Astrocyte of the cerebellum (primary cell): ENCODE data around the gene PPP1R15A.
"Not testable (repeated sequence)": the region's sequence is repeated elsewhere in the genome, so short reads cannot be mapped to it uniquely, and the experiment has no call there.

ENCODE experiments used
- DNase-seq: peaks from one replicate; pipeline ENCODE4 v3.0.0-alpha.2; 2011; ENCODE audit warnings: low read depth
- H3K4me3 ChIP-seq: 2 replicates; pipeline ENCODE4 v1.5.1; 2011; ENCODE audit warnings: mild to moderate bottlenecking, low read depth, low read length, moderate library complexity
- in situ Hi-C: cut with HindIII; loops from 2 replicates; pipeline ENCODE4 v1.10.0; 2017; ENCODE audit warnings: low sequenced_read_pairs
- TF ChIP-seq, protein P1 (sequence below): IDR thresholded peaks from 2 replicates; pipeline ENCODE4 v1.5.1; 2012; ENCODE audit warnings: low read length, low read depth, moderate library complexity, mild to moderate bottlenecking; ENCODE audit errors: missing control alignments

Gene PPP1R15A

DNA sequence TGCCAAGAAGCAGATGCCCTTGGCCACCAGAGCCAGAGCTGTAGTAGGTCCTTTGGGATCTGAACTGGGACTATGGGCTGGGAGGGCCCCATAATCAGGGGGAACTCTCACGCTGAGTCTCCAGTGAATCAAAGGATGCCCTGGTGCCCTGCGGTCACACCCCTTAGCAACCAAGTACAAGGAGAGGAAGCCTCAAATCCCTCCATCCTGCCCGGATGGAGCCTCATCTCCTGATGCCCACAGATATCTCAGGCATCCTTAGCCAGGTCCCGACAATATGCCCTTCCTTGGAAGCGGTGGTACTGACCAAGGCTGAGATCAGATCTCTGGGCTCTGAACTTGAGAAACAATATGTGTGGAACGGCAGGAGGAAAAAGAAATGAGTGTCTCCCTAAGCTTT is 5.5 kb upstream of the PPP1R15A start:
- in situ Hi-C loops: no loop called here
- TF ChIP-seq, protein P1, sequence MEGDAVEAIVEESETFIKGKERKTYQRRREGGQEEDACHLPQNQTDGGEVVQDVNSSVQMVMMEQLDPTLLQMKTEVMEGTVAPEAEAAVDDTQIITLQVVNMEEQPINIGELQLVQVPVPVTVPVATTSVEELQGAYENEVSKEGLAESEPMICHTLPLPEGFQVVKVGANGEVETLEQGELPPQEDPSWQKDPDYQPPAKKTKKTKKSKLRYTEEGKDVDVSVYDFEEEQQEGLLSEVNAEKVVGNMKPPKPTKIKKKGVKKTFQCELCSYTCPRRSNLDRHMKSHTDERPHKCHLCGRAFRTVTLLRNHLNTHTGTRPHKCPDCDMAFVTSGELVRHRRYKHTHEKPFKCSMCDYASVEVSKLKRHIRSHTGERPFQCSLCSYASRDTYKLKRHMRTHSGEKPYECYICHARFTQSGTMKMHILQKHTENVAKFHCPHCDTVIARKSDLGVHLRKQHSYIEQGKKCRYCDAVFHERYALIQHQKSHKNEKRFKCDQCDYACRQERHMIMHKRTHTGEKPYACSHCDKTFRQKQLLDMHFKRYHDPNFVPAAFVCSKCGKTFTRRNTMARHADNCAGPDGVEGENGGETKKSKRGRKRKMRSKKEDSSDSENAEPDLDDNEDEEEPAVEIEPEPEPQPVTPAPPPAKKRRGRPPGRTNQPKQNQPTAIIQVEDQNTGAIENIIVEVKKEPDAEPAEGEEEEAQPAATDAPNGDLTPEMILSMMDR: no peak
- DNase-seq: no peak
- H3K4me3 ChIP-seq: no peak overlapping the region

DNA sequence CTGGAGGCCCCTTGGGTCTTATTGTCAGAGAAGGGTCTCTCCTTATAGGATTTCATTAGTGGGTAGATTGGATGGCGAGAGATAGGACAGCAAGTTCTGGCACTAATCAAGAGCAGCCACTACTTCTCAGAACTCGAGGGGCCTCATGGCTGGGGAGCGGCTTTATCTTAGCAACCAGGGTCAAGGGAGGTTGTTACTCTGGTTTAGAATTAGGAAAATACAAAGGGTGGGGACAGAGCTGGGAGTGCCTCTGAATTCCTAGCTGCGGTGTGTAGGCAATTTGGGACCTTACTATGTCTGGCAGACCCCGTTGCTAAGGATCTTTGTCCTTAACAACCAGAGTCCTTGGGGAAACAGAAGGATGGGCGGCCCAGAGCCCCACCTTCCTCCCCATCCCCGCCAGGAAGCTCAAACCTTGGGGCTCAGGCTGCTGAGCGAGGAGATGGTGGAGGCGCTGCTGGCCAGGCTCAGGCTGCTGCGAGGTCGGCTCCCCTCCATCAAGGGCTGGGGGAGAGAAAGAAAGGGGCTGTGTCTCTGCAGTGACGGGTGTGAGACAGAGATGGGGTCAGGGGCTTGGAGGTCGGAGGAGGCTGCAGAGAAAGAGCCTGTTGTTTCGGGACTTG is 5.0 kb upstream of the PPP1R15A start:
- no peak for DNase-seq
- peak overlapping the region; percentile 44 for H3K4me3 ChIP-seq
- TF ChIP-seq, protein P1: no peak
- in situ Hi-C loops: no loop called here

DNA sequence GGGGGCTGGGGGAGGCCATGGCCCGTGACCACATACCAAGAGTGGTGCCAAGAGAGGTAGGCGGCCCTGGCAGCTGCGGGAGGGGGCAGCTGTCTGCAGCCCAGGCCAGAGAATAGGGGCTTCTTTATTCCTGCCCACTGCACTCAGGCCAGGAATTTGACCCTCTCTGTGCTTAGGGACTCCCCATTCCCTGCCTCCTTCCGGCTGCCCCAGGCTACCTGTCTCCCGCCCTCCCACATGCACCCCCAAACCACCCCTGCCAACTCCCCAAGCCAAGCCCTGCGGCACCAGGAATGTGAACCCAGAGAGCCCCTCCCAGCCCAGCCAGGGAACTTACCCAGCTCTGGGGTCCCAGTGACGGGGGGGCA is 4.5 kb upstream of the PPP1R15A start:
- H3K4me3 ChIP-seq: peak overlapping the region; percentile 44
- in situ Hi-C loops: no loop called here
- TF ChIP-seq, protein P1: no peak

GRCh38 chr19:48868114-48868886 is 3.9 kb upstream of the PPP1R15A start, which contains the start of gene PLEKHA4:
PLEKHA4 (minus strand) TSS chr19:48868617; CDS start chr19:48867620, 997 bp downstream.
- no peak for DNase-seq
- peak within 1 kb of the TSS; percentile 44 for H3K4me3 ChIP-seq
- in situ Hi-C loops: no loop called here
- TF ChIP-seq, protein P1: no peak

More for the DNA sequence above, 4.5 kb upstream of the PPP1R15A start:
- no peak for DNase-seq

GRCh38 chr19:48870048-48870447 is 2.2 kb upstream of the PPP1R15A start:
- TF ChIP-seq, protein P1: no peak
- in situ Hi-C loops: no loop called here
- no peak overlapping the region for H3K4me3 ChIP-seq
- no peak for DNase-seq

DNA sequence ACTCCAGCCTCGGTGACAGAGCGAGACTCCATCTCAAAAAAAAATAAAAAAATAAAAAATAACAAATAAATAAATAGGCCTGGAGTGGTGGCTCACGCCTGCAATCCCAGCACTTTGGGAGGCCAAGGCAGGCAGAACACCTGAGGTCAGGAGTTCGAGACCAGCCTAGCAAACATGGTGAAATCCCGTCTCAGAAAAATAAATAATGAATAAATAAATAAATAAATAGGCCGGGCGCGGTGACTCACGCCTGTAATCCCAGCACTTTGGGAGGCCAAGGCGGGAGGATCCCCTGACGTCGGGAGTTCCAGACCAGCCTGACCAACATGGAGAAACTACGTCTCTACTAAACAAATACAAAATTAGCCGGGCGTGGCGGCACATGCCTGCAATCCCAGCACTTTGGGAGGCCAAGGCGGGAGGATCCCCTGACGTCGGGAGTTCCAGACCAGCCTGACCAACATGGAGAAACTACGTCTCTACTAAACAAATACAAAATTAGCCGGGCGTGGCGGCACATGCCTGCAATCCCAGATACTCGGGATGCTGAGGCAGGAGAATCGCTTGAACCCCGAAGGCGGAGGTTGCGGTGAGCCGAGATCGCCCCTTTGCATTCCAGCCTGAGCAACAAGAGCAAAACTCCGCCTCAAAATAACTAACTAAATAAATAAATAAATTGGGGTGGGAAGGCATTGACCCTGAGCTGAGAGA is 595 bp upstream of the PPP1R15A start:
- in situ Hi-C loops, DNase-seq: not testable (repeated sequence)
- H3K4me3 ChIP-seq: peak overlapping the region; percentile 93
